B cell (primary cell): ENCODE measurements around the gene GRIK3.

Experiments
- CTCF ChIP-seq: fragments of 200-600 bp; IDR thresholded peaks from one replicate; pipeline ENCODE4 v1.8.0; 2022; ENCODE audit warnings: antibody characterized with exemption, mild to moderate bottlenecking
- EZH2 ChIP-seq: IDR thresholded peaks from 2 replicates; pipeline ENCODE4 v1.6.1; 2012; ENCODE audit warnings: borderline replicate concordance, low read depth, mild to moderate bottlenecking, moderate library complexity, low read length; ENCODE audit not compliant: insufficient read depth, poor library complexity, severe bottlenecking

- TF ChIP-seq CTCF, result no peak
- no peak for TF ChIP-seq EZH2
Observed at GRCh38 chr1:36948147-36948546, 86.2 kb downstream of the GRIK3 start.
